ENCODE measurements around the gene SOX14. TPM values are rescaled to one million over a fixed set of nuclear protein-coding genes. Genes with fewer than 3 reads are reported as not detected.

Gene SOX14
- total RNA-seq = not detected

- Mint-ChIP-seq H3K4me1 (ENCODE audit: low read depth in 2 of 2) (no peaks in the 10 kb centered on the region), H3K9me3 (peaks cover 3% of the 10 kb centered on the region), H3K27ac (no peak within 1 kb of the TSS), H3K4me3 (no peak within 1 kb of the TSS), H3K27me3 (peaks cover 51% of the 10 kb centered on the region in 2 donors), H3K36me3 (peaks cover 6% of the 10 kb centered on the region)
- DNase-seq (ENCODE audit: low spot score) (no peak), ATAC-seq (no peak)
Measured at GRCh38 chr3:137764001-137764433, at the start of gene SOX14. SOX14 (plus strand) TSS chr3:137764315; CDS start chr3:137764785, 470 bp downstream.

DNA sequence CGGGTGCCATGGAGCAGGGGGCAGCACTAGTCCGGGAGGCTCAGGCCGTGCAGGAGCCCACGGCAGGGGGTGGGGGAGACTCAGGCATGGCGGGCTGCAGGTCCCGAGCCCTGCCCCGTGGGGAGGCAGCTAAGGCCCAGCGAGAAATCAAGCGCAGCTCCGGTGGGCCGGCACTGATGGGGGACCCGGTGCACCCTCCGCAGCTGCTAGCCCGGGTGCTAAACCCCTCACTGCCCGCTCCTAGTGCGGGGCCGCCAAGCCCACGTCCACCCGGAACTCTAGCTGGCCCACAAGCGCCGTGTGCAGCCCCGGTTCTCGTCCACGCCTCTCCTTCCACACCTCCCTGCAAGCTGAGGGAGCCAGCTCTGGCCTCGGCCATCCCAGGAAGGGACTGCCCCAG is 49.6 kb upstream of the SOX14 start:
- H3K4me3 Mint-ChIP-seq = no peak overlapping the region
- peaks cover 13% of the 10 kb centered on the region for H3K36me3 Mint-ChIP-seq
- H3K27me3 Mint-ChIP-seq = no peaks in the 10 kb centered on the region
- ATAC-seq (no peak), DNase-seq (ENCODE audit: low spot score) (no peak)
- H3K9me3 Mint-ChIP-seq = peaks cover 19% of the 10 kb centered on the region
- H3K4me1 Mint-ChIP-seq (ENCODE audit: low read depth in 2 of 2) = no peaks in the 10 kb centered on the region
- no peak overlapping the region for H3K27ac Mint-ChIP-seq

DNA sequence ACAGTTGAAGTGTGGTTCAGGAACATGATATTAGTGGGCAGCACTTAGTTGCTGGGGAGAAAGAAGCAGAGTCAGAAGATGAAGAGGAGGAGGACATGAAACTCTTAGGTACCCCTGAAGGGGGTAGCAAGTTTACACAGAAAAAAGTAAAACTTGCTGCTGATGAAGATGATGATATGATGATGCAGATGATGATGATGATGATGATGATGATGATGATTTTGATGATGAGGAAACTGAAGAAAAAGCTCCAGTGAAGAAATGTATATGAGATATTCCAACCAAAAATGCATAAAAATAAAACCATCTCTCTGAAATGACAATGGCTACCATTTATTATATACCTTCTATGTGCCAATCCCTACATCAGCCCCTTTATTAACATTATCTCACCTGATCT is 39.9 kb upstream of the SOX14 start:
- ATAC-seq (no peak), DNase-seq (ENCODE audit: low spot score) (no peak)
- H3K4me3 Mint-ChIP-seq = no peak overlapping the region
- H3K9me3 Mint-ChIP-seq = peaks cover 11% of the 10 kb centered on the region
- no peaks in the 10 kb centered on the region for H3K4me1 Mint-ChIP-seq (ENCODE audit: low read depth in 2 of 2)
- no peaks in the 10 kb centered on the region for H3K27me3 Mint-ChIP-seq
- H3K27ac Mint-ChIP-seq = no peak overlapping the region
- H3K36me3 Mint-ChIP-seq = no peaks in the 10 kb centered on the region

DNA sequence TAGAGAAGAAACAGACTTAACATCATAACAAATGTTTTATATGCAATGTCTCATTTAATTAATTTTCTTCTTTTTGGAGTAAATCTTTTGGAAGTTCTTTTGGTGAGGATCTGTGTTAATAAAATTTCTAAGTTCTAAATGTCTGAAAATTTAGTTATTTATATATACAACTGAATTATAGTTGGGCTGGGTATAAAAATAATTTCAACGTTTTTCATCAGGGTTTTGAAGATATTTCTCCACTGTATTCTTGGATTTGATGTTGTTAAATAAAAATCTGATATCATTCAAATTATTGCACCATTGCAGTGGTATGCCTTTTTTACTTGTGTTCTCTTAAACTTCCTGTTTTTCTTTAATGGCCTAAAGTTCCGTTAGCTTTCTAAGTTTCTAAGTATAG is 26.9 kb upstream of the SOX14 start:
- H3K36me3 Mint-ChIP-seq = peaks cover 4% of the 10 kb centered on the region
- DNase-seq (ENCODE audit: low spot score) = no peak
- H3K9me3 Mint-ChIP-seq = peaks cover 17% of the 10 kb centered on the region
- no peak overlapping the region for H3K4me3 Mint-ChIP-seq
- H3K4me1 Mint-ChIP-seq (ENCODE audit: low read depth in 2 of 2) = no peaks in the 10 kb centered on the region
- ATAC-seq = no peak
- H3K27ac Mint-ChIP-seq = no peak overlapping the region
- H3K27me3 Mint-ChIP-seq = no peaks in the 10 kb centered on the region

DNA sequence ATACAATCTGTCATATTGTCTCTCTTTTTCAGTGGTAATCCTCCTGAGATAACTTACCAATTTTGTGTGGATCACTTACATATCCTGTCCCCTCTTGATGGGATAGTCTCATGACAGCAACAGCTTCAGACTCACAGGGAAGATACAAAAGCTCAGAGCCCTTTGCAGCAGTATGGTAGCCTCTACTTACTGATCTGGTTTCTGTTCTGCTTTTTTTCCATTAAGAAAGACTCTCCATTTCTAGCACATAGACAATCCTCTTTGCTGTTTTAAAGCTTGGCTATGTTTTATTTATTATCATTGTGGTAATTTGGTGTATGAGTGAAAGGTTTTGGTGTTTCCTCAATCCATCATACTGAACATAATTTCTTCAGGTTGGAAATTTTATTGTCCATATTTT is 25.4 kb upstream of the SOX14 start:
- ATAC-seq (no peak), DNase-seq (ENCODE audit: low spot score) (no peak)
- H3K27ac Mint-ChIP-seq = no peak overlapping the region
- no peak overlapping the region for H3K4me3 Mint-ChIP-seq
- no peaks in the 10 kb centered on the region for H3K4me1 Mint-ChIP-seq (ENCODE audit: low read depth in 2 of 2)
- peaks cover 4% of the 10 kb centered on the region for H3K36me3 Mint-ChIP-seq
- H3K9me3 Mint-ChIP-seq = peaks cover 13% of the 10 kb centered on the region
- H3K27me3 Mint-ChIP-seq = no peaks in the 10 kb centered on the region

- H3K27ac Mint-ChIP-seq = no peak overlapping the region
- no peak overlapping the region for H3K4me3 Mint-ChIP-seq
- DNase-seq (ENCODE audit: low spot score) = no peak
- H3K4me1 Mint-ChIP-seq (ENCODE audit: low read depth in 2 of 2) = no peaks in the 10 kb centered on the region
- H3K9me3 Mint-ChIP-seq = peaks cover 13% of the 10 kb centered on the region
- no peak for ATAC-seq
- H3K36me3 Mint-ChIP-seq = no peaks in the 10 kb centered on the region
- peaks cover 0 to 9% of the 10 kb centered on the region in 2 donors for H3K27me3 Mint-ChIP-seq
Measured at GRCh38 chr3:137743608-137744007, 20.5 kb upstream of the SOX14 start.

- peaks cover 13% of the 10 kb centered on the region for H3K9me3 Mint-ChIP-seq
- H3K4me3 Mint-ChIP-seq = no peak overlapping the region
- H3K27me3 Mint-ChIP-seq = peaks cover 0 to 9% of the 10 kb centered on the region in 2 donors
- no peaks in the 10 kb centered on the region for H3K4me1 Mint-ChIP-seq (ENCODE audit: low read depth in 2 of 2)
- H3K36me3 Mint-ChIP-seq = no peaks in the 10 kb centered on the region
- ATAC-seq (no peak), DNase-seq (ENCODE audit: low spot score) (no peak)
- H3K27ac Mint-ChIP-seq = no peak overlapping the region
Measured at GRCh38 chr3:137746808-137747207, 17.3 kb upstream of the SOX14 start.

DNA sequence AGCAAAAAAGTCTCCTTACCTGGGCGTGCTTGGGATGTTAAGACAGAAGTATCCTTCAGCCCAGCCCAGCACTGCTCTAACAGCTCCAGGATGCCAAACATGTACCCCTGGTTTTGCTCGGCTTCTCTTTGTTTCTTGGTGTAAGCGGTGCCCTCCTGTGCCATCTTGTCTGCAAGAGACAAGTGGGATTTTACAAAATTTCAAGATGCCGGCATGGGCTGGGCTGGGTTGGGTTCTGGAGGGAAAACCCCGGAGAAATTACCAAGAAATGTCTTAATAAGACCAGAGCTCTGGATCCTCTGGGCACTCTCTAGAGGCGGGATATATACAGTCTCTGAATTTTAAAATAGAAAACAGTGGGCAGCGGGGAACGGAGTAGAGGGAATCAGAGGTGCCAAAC is 4.6 kb upstream of the SOX14 start:
- no peak for DNase-seq (ENCODE audit: low spot score)
- Mint-ChIP-seq H3K9me3 (peaks cover 5% of the 10 kb centered on the region), H3K27me3 (peaks cover 25% of the 10 kb centered on the region in 2 donors), H3K4me1 (ENCODE audit: low read depth in 2 of 2) (no peaks in the 10 kb centered on the region), H3K36me3 (peaks cover 5% of the 10 kb centered on the region), H3K4me3 (no peak overlapping the region), H3K27ac (no peak overlapping the region)
- no peak for ATAC-seq

DNA sequence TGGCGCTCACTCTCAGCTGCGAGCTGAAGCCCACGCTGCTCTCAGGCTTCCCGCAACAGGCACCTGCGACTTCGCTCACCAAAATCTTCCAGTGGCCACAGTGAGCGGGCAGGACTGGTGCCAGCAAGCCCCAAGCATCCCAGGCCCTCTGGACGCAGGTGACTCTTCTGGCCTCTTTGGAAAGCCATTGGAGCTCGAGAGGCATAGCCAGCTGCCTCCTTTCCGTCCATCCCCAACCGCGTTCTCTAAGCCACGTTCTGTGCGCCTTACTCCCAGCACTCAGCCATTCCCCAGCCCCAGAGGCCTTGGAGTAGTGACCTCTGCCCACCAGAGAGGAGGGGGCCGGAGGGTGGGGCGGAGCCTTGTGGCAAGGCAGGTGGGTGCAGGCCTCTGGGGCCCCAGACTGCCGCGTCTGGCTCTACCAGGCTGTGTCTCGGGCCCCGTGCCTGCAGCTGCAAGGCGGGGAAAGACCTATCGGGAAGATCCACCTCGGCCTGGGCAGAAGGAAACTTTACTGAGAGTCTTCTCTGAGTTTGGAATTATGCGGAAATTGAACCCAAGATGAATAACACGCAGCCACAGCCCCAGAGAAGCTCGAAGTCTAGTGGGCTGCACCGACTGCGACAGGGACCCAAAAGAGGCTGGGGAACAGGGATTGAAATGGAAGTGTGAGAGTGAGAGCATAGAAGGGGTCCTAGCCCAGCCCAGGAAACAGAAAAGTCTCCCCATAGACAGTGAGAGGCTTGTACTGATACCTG is 3.6 kb upstream of the SOX14 start:
- ATAC-seq = no peak
- no peak for DNase-seq (ENCODE audit: low spot score)
- Mint-ChIP-seq H3K9me3 (peaks cover 3% of the 10 kb centered on the region), H3K4me3 (no peak overlapping the region), H3K4me1 (ENCODE audit: low read depth in 2 of 2) (no peaks in the 10 kb centered on the region), H3K36me3 (peaks cover 2% of the 10 kb centered on the region), H3K27ac (no peak overlapping the region), H3K27me3 (peaks cover 28 to 29% of the 10 kb centered on the region in 2 donors)

DNA sequence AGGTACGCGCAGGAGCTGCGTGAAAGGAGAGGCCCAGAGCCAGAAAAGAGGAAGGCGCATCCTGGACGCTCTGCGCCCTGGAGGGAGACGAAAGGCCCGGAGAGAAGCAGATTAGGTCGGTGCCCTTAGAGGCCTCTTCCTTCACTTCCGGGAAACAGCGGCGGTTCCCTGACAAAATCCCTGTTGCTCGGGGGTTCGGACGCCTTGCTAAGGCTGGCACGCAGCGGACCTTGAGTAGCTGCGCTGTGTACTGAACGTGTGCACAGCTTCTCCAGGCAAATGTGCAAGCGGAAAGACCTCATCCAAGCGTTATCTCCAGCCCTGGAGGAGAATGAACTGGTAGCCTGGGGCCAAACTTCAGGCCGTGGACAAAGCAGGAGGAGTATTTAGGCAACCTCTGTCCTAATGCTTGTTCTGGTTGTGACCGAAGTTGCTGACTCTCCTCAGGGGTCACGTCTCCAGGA is 3.0 kb upstream of the SOX14 start:
- H3K4me1 Mint-ChIP-seq (ENCODE audit: low read depth in 2 of 2) = no peaks in the 10 kb centered on the region

GRCh38 chr3:137761563-137762503 is 2.3 kb upstream of the SOX14 start:
- H3K27ac Mint-ChIP-seq = no peak overlapping the region
- no peak for DNase-seq (ENCODE audit: low spot score)
- H3K4me1 Mint-ChIP-seq (ENCODE audit: low read depth in 2 of 2) = no peaks in the 10 kb centered on the region
- peaks cover 3% of the 10 kb centered on the region for H3K9me3 Mint-ChIP-seq
- no peak overlapping the region for H3K4me3 Mint-ChIP-seq
- peaks cover 6% of the 10 kb centered on the region for H3K36me3 Mint-ChIP-seq
- H3K27me3 Mint-ChIP-seq = peaks cover 39 to 40% of the 10 kb centered on the region in 2 donors
- no peak for ATAC-seq

More for the DNA sequence above, 3.0 kb upstream of the SOX14 start:
- DNase-seq (ENCODE audit: low spot score) (no peak), ATAC-seq (no peak)
- Mint-ChIP-seq H3K36me3 (peaks cover 6% of the 10 kb centered on the region), H3K27ac (no peak overlapping the region), H3K9me3 (peaks cover 3% of the 10 kb centered on the region), H3K4me3 (no peak overlapping the region), H3K27me3 (peaks cover 34 to 35% of the 10 kb centered on the region in 2 donors)

- DNase-seq (ENCODE audit: low spot score) = no peak
- Mint-ChIP-seq H3K27me3 (peaks cover 44 to 51% of the 10 kb centered on the region in 2 donors), H3K4me1 (ENCODE audit: low read depth in 2 of 2) (no peaks in the 10 kb centered on the region), H3K27ac (no peak overlapping the region), H3K4me3 (no peak overlapping the region), H3K9me3 (peaks cover 3% of the 10 kb centered on the region), H3K36me3 (peaks cover 6% of the 10 kb centered on the region)
- ATAC-seq = no peak
Measured at GRCh38 chr3:137762674-137763593, 1.2 kb upstream of the SOX14 start.

DNA sequence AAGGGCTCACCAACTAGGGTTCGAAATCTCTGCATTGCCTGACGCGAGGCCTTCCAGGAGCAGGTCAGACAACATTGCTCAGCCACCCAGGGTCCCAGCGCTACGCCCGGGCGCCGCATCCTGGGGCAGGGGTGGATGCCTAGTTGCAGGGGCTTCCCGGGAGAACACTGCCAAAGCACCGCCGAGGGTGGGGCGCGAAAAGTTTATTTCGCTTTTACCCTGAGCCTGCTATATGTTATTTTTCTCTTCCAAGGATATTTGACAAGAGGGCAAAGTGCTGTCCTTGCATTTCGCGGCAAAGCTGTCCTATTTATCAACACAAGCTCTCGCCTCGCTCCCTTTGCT is 549 bp upstream of the SOX14 start:
- H3K27me3 Mint-ChIP-seq = peaks cover 50 to 51% of the 10 kb centered on the region in 2 donors
- ATAC-seq = no peak
- no peak for DNase-seq (ENCODE audit: low spot score)
- no peaks in the 10 kb centered on the region for H3K4me1 Mint-ChIP-seq (ENCODE audit: low read depth in 2 of 2)
- H3K9me3 Mint-ChIP-seq = peaks cover 3% of the 10 kb centered on the region
- H3K4me3 Mint-ChIP-seq = no peak overlapping the region
- no peak overlapping the region for H3K27ac Mint-ChIP-seq
- H3K36me3 Mint-ChIP-seq = peaks cover 6% of the 10 kb centered on the region

All from natural killer cell treated with Interleukin-12 subunit alpha and Interleukin-12 subunit beta and Interleukin-15 and Interleukin-18, amount 100 ng/mL, for 72 hours (primary cell).